Measurements from ENCODE around the gene RPS6KB2. TPM values are rescaled to one million over a fixed set of nuclear protein-coding genes. Genes with fewer than 3 reads are reported as not detected.

The RPS6KB2 gene
- total RNA-seq (10 to 100 TPM; 27.1 to 70.2 (median 35.2) TPM), polyA plus RNA-seq (10 to 100 TPM; 55.9 to 67.9 (median 62.0) TPM)

DNA sequence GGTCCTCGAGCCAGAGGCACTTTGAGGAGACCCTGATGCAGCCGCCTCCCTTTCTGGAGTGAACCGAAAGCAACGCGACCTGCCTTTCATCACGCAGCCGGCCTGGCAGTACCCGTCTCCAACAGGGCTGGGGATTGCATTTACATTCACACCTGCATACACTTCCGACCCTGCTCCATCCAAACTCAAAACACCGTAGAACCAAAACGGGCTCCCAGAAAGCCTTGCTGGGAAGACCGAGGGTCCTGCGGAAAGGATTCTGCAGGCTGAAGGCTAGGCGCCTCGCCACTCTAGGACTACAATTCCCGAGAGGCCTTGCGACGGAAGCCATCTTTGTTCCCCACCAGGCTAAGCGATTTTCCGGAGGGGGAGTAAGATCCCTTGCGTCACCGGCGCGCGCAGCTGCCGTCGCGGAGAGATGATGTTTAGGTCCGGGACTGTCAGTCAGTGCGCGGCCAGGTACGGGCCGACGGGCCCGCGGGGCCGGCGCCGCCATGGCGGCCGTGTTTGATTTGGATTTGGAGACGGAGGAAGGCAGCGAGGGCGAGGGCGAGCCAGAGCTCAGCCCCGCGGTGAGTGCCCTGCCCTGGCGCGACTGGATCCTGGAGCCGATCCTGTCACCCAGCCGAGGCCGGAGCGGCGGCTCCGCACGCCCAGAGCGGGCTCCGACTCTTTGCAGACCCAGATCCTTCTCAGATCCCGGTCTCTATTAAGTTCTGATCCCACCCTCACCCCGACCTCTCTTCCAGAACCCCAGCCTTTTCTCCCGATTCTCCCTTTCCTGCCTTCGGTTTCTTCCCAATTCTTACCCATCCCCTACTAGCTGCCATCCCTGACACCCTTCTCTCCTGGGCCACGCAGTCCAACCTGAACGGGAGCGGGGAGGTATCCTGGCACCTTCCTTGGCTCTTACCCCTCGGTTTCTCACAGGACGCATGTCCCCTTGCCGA lies at the start of gene RPS6KB2:
Gene RPS6KB2 (plus strand): TSS at position 443 of the 950 bp plus-strand sequence. CDS start 52 bp downstream, at position 495.
- peaks cover 0 to 19% (median 18%) of the 10 kb centered on the region in 4 donors for H3K4me1 ChIP-seq
- no peaks in the 10 kb centered on the region for H3K27me3 ChIP-seq
- DNase-seq: peak; percentile 99
- H3K27ac ChIP-seq: peak within 1 kb of the TSS; percentile 87 to 92 (median 90)
- intact Hi-C loops (cut with DNase I): loop anchor here (1.0 to 5.0 kb wide), 3 partner anchors 15 to 79 kb away; partner anchors contain the start of genes CDK2AP2, CORO1B, PITPNM1 and TMEM134
- H3K36me3 ChIP-seq: peaks cover 14 to 40% (median 21%) of the 10 kb centered on the region in 4 donors
- peak; percentile 93 to 94 for TF ChIP-seq POLR2A (IDR thresholded peaks at IDR 0.05)
- peak; percentile 96 to 98 (median 97) for TF ChIP-seq POLR2AphosphoS5 (IDR thresholded peaks at IDR 0.05)
- TF ChIP-seq EP300 (IDR thresholded peaks at IDR 0.05): peak in 1 of 4 donors; percentile 85
- TF ChIP-seq, protein P1, sequence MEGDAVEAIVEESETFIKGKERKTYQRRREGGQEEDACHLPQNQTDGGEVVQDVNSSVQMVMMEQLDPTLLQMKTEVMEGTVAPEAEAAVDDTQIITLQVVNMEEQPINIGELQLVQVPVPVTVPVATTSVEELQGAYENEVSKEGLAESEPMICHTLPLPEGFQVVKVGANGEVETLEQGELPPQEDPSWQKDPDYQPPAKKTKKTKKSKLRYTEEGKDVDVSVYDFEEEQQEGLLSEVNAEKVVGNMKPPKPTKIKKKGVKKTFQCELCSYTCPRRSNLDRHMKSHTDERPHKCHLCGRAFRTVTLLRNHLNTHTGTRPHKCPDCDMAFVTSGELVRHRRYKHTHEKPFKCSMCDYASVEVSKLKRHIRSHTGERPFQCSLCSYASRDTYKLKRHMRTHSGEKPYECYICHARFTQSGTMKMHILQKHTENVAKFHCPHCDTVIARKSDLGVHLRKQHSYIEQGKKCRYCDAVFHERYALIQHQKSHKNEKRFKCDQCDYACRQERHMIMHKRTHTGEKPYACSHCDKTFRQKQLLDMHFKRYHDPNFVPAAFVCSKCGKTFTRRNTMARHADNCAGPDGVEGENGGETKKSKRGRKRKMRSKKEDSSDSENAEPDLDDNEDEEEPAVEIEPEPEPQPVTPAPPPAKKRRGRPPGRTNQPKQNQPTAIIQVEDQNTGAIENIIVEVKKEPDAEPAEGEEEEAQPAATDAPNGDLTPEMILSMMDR (IDR thresholded peaks at IDR 0.05): no peak
- H3K4me3 ChIP-seq: peak within 1 kb of the TSS; percentile 66 to 91 (median 72)
- 0% methylated on average over 68 of the region's 68 CpGs for WGBS, 2 donors
- H3K9me3 ChIP-seq: no peaks in the 10 kb centered on the region

DNA sequence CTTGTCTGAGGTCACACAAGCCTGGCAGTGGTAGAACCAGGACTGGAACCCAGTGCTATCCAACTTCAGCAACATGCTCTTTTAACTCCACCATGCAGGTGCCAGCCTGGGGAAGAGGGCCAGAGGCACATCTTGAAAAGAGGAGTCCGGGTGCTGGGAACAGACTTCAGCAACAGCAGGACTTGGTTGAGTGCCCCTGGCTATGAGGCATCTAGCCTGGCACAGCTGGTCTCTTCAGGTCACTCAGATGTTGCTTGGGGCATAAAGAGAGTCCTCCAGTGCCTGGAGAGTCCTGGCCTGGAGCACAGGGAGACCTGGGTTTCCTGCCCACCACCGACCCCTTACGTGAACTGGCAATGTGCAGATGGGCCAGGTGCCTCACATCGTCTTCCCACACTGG lies 49.8 kb upstream of the RPS6KB2 start:
- no peak overlapping the region for H3K4me3 ChIP-seq
- WGBS, 2 donors: 91 to 93% methylated on average over 4 of the region's 4 CpGs
- H3K9me3 ChIP-seq: no peaks in the 10 kb centered on the region
- TF ChIP-seq POLR2AphosphoS5 (IDR thresholded peaks at IDR 0.05) (no peak), EP300 (IDR thresholded peaks at IDR 0.05) (no peak), POLR2A (IDR thresholded peaks at IDR 0.05) (no peak)
- TF ChIP-seq, protein P1 (IDR thresholded peaks at IDR 0.05): no peak
- no peaks in the 10 kb centered on the region for H3K36me3 ChIP-seq
- no peak overlapping the region for H3K27ac ChIP-seq
- DNase-seq: no peak
- no peaks in the 10 kb centered on the region for H3K27me3 ChIP-seq
- intact Hi-C loops (cut with DNase I): no loop called here
- H3K4me1 ChIP-seq: peaks cover 0 to 29% (median 23%) of the 10 kb centered on the region in 4 donors

DNA sequence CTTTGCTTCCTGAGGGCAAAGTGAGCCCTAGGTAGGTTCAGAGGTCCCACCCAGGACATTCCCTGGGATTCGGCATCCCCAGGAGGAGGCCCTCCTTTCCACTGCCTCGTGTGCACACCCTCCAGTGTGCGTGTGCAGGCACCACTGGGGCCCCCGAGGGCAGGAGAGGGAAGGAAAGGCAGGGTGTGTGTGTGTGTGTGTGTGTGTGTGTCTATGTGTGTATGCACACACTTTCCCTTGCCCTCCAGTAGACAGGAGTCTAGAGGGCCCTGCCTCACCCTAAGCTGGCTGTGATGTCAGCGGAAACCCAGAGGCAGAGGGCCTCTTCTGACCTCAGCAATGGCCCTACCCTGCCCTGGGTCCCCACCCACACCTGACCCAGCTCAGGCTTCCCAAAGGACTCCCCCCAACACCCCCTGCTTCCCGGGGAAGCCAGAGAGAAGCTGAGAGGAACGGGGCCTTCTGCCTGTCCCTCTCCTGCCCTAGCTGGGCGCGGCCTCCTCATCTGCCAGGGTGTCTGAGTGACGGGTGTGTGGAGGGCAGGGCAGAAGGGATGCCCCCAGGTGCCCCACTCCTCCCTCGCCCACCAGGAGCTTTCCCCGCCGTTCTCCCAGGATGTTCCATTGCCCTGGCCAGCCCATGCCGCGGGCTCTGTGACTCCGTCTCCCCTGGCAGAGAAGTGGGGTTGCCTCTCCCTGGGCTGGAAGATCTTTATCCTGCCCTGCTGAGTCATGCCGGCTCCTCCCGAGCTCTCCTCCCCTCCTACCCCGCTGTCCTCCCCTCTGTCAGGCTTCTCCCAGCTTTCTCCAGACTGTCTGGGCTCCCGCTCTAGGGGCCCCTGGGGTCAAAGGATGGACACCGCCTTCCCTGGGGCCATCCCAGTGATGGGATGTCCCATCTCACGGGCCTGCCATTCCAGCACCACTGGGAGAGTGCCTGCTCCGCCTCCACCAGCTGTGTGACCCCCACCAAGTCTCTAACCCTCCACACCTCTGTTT lies 48.9 kb upstream of the RPS6KB2 start:
- H3K4me1 ChIP-seq: peaks cover 0 to 21% (median 15%) of the 10 kb centered on the region in 4 donors
- TF ChIP-seq, protein P1 (IDR thresholded peaks at IDR 0.05): no peak
- TF ChIP-seq POLR2AphosphoS5 (IDR thresholded peaks at IDR 0.05) (no peak), EP300 (IDR thresholded peaks at IDR 0.05) (no peak), POLR2A (IDR thresholded peaks at IDR 0.05) (no peak)
- intact Hi-C loops (cut with DNase I): loop anchor here (5.0 kb wide), 1 partner anchor 112 kb away; the partner anchor contains the start of gene GRK2
- H3K27me3 ChIP-seq: no peaks in the 10 kb centered on the region
- WGBS, 2 donors: 61 to 75% methylated on average over 23 of the region's 23 CpGs
- no peaks in the 10 kb centered on the region for H3K9me3 ChIP-seq
- no peaks in the 10 kb centered on the region for H3K36me3 ChIP-seq
- no peak overlapping the region for H3K27ac ChIP-seq
- DNase-seq: no peak
- H3K4me3 ChIP-seq: no peak overlapping the region

DNA sequence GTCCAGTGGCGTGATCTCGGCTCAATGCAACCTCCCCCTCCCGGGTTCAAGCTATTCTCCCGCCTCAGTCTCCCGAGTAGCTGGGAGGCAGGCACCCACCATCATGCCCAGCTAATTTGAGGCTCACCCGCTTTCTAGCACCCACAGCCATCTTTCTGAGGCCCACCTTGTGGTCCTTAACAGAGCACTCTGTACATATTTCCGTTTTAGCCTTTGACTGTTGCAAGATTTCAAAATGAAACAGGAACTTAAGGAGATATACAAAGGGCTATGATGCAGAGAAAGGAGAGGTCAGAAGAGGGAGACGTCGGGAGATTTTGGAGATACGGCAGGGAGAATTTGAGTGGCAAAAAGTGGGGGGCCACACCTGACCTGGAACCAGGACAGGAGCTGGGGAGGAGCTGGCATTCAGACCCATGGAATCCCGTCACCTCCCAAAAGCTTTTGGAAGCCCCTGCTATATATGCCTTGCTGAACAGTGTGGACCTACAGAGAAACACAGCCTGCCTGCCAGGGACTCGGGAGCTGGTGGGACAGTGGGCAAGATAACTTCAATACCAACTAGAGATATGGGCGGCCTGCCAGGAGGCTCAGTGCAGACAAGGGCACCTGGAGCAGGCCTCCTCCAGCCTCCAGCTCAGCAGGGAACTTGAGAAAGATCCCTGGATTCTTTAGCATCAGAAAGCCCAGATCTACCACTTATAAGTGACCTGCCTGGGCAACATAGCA lies 46.9 kb upstream of the RPS6KB2 start:
- Histone ChIP-seq H3K27me3 (no peaks in the 10 kb centered on the region), H3K4me1 (peaks cover 0 to 18% (median 13%) of the 10 kb centered on the region in 4 donors), H3K27ac (no peak overlapping the region), H3K4me3 (no peak overlapping the region), H3K36me3 (no peaks in the 10 kb centered on the region), H3K9me3 (no peaks in the 10 kb centered on the region)
- intact Hi-C loops (cut with DNase I): loop anchor here (5.0 kb wide), 1 partner anchor 114 kb away; the partner anchor contains the start of gene GRK2
- WGBS, 2 donors: 69 to 77% methylated on average over 13 of the region's 13 CpGs
- TF ChIP-seq EP300 (IDR thresholded peaks at IDR 0.05): no peak
- TF ChIP-seq, protein P1 (IDR thresholded peaks at IDR 0.05): no peak
- no peak for TF ChIP-seq POLR2A (IDR thresholded peaks at IDR 0.05)
- TF ChIP-seq POLR2AphosphoS5 (IDR thresholded peaks at IDR 0.05): no peak
- peak; percentile 66 for DNase-seq
